Psoas muscle (tissue), 8 donors: ENCODE measurements around the gene CDKAL1. TPM values are rescaled to one million over a fixed set of nuclear protein-coding genes. Genes with fewer than 3 reads are reported as not detected.
"Not testable (repeated sequence)": the region's sequence is repeated elsewhere in the genome, so short reads cannot be mapped to it uniquely, and the experiment has no call there.

Source experiments
- ATAC-seq, 4 donors: fragments of 200-7000 bp; cut with Tn5 transposase; one replicate each; pipeline ENCODE4 v1.9.1; 2020; ENCODE audit warnings: moderate library complexity in 3 of 4, mild to moderate bottlenecking in 2 of 4
- DNase-seq, 2 donors: peaks; one replicate each; pipeline ENCODE4 v3.0.0-alpha.2; 2020
- H3K27ac ChIP-seq: fragments of 200-600 bp; one replicate; pipeline ENCODE4 v1.8.0; 2022
- H3K27me3 ChIP-seq, 3 donors: fragments of 200-600 bp in 1 of 3; one replicate each; pipeline versions ENCODE4 v1.6.1 to v1.8.0; 2013 to 2022; ENCODE audit warnings: low read length in 2 of 3, mild to moderate bottlenecking in 2 of 3, moderate library complexity in 1 of 3; ENCODE audit not compliant: insufficient read depth in 3 of 3
- H3K36me3 ChIP-seq, 2 donors: fragments of 200-600 bp in 1 of 2; one replicate each; pipeline versions ENCODE4 v1.6.1 to v1.8.0; 2013 to 2022; ENCODE audit warnings: low read depth in 1 of 2, mild to moderate bottlenecking in 1 of 2, moderate library complexity in 1 of 2; ENCODE audit not compliant: insufficient read depth in 1 of 2
- H3K4me1 ChIP-seq: fragments of 200-600 bp; one replicate; pipeline ENCODE4 v1.8.0; 2022
- H3K4me3 ChIP-seq: fragments of 200-600 bp; one replicate; pipeline ENCODE4 v1.8.0; 2022; ENCODE audit warnings: mild to moderate bottlenecking
- H3K9me3 ChIP-seq: fragments of 200-600 bp; one replicate; pipeline ENCODE4 v1.8.0; 2022
- CTCF ChIP-seq: fragments of 200-600 bp; IDR thresholded peaks from one replicate; pipeline ENCODE4 v1.8.0; 2022; ENCODE audit warnings: antibody characterized with exemption
- WGBS, 3 donors: extraction: QIAGEN DNeasy Blood & Tissue Kit; methylation state at CpG; one replicate each; pipeline versions ENCODE4 v1.1.6 to v1.1.7; 2013; 5-methylcytosine and 5-hydroxymethylcytosine counted together
- intact Hi-C, 2 donors: fragments of 100-400 bp; cut with DNase I; formaldehyde crosslinking; loops; one replicate each; pipeline versions ENCODE4 v1.11.0 to v1.14.2; 2022
- polyA plus RNA-seq, 3 donors: library from polyadenylated mRNA; stranded (reverse); fragments of 200-250 nt; gene quantifications; one replicate each; pipeline ENCODE4 v1.2.3, GENCODE V29; 2013
- total RNA-seq, 4 donors: library from RNA; stranded (reverse); fragmentation: NEBNext Ultra II Directional in 2 of 4; extraction: Animal tissue kit (Norgen Biotek cat#: 25700) in 2 of 4; gene quantifications; one replicate each; pipeline versions ENCODE4 v1.2.1 to v1.2.4, GENCODE V29; 2021 to 2023
- donor health status: healthy with polysubstance abuse.
- donor health status: DM: no; HTN: no; CAD: no; lungs with moderate emphysema.
- donor health status: Bipolar disorder and iron deficiency.
- donor health status: healthy.
- donor health status: DM: yes; HTN: yes; CAD: no.
- donor health status: DM: no; HTN: no; CAD: no.
- donor health status: DM: no; HTN: no; CAD: no.
- donor health status: DM: yes; HTN: yes; CAD: no.

CDKAL1 gene
- total and polyA plus RNA-seq, 7 donors: 4.5 to 16.1 (median 12.9) TPM

DNA sequence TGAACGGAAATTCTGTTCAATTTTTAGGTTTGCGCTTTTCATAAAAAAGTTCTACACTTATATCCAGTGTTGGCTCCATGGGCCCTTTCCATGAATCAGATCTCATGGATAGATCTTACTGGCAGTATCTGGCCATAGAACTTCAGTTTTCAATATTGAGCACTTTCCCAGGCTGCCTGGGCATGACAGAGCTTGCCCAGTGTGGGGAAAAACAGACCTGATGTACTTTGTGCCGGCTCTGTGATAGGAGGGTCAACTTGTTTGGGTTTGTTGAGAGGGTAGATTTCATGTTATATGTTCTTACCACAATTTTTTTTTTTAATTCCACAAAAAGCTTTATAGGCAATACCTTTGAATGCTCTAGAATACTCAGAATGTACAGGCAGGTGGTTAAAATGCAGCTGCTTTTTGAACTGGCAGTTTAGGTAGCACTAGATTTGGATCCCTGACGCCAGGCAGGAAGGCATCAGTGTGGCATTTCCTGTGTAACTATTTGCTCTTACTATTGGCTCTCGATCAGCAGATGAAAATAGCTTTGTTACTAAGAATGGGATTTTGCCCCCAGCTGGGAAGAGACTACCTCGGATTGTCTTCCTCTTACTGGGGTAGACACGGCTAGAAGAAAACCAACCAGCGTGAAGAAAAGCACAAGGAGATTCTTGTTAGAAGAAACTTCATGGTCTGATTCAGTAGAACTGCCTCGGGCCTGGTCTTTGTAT lies 654.4 kb downstream of the CDKAL1 start:
- ATAC-seq (peak in 1 of 4 donors; percentile 40), DNase-seq (no peak)
- Histone ChIP-seq H3K27ac (no peak overlapping the region), H3K9me3 (no peaks in the 10 kb centered on the region), H3K4me1 (peaks cover 7% of the 10 kb centered on the region), H3K36me3 (no peaks in the 10 kb centered on the region), H3K27me3 (no peaks in the 10 kb centered on the region), H3K4me3 (no peak overlapping the region)
- WGBS, 3 donors: 49 to 62% (median 56%) methylated on average over 9 of the region's 9 CpGs
- no peak for TF ChIP-seq CTCF
- intact Hi-C loops: no loop called here

DNA sequence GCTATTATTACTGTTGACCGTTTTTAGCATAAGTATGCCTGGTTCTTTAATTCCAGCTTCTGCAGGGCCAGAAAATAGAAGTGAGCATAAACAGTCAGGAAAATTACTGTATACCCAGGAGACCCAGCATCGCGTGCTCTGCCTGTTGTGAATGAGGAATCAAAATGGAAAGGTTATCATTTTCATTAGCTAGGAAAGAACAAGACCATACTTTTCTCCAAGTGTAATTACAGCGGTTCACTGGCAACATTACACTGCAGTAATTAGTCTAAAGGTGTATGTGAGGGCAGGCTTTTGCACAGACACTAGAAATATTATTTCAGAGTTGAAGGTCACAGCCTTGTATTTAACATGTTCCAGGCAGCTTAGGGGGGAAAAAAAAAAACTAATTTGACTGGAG lies 655.5 kb downstream of the CDKAL1 start:
- ATAC-seq: no peak
- Histone ChIP-seq H3K9me3 (no peaks in the 10 kb centered on the region), H3K4me3 (no peak overlapping the region), H3K36me3 (no peaks in the 10 kb centered on the region), H3K27ac (no peak overlapping the region), H3K4me1 (peaks cover 7% of the 10 kb centered on the region), H3K27me3 (no peaks in the 10 kb centered on the region)
- intact Hi-C loops: no loop called here
- WGBS, 3 donors: 74 to 81% (median 77%) methylated on average over 4 of the region's 4 CpGs
- TF ChIP-seq CTCF: no peak
- no peak for DNase-seq

DNA sequence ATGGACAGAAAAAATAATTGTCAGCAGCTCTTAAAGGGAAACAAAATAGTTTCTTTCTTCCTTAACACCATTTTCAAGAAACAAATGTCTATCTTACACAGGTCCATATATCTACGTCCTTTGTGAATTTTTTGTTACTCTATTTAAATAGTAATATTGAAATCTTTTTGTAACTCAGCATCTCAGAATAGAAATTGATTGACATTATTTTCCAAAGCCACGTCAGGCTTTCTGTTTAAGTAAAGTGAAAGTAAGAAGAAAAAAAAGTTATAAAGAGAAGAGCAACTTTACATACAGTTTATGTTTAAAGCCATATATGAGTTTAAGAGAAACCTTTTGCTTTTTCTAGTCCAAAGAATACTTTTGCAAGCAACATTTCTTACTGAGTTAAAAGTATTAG lies 656.4 kb downstream of the CDKAL1 start:
- H3K4me3 ChIP-seq: no peak overlapping the region

DNA sequence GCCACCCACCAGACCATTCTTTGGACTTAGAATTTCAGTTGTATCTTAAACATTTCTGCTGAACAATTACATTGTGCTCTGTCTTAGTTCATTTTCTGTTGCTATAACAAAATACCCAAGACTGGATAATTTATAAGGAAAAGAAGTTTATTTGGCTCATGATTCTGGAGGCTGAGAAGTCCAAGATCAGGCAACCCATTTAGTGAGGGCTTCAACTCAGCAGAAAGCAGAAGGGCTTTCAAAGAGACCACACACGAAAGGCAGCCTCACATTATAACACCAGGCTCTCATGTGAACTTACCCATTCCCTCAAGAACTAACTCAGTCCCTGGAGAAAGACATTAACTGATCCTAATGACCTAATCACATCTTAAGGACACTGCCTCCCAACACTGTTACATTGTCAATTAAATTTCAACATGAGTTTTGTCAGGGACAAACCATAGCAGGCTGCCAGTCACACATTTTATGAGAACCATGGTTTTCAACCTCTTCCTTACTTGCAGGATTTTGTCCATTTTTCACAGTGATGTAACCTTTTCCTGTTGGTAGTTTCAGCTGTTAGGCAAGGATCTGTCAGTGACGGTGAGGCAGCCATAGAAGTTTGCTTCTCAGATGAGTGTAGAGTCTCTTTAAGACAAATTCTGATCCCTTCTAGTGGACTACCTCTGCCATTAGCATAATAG lies 659.7 kb downstream of the CDKAL1 start:
- Histone ChIP-seq H3K27me3 (no peaks in the 10 kb centered on the region), H3K36me3 (no peaks in the 10 kb centered on the region), H3K9me3 (no peaks in the 10 kb centered on the region), H3K4me3 (no peak overlapping the region), H3K4me1 (peaks cover under 1% of the 10 kb centered on the region), H3K27ac (no peak overlapping the region)
- 78 to 84% (median 83%) methylated on average over 2 of the region's 2 CpGs for WGBS, 3 donors
- intact Hi-C loops: no loop called here
- TF ChIP-seq CTCF: no peak
- DNase-seq (no peak), ATAC-seq (no peak)

More for the DNA sequence above, 656.4 kb downstream of the CDKAL1 start:
- no peaks in the 10 kb centered on the region for H3K27me3 ChIP-seq
- intact Hi-C loops: no loop called here
- no peaks in the 10 kb centered on the region for H3K9me3 ChIP-seq
- no peak for TF ChIP-seq CTCF
- peaks cover 7% of the 10 kb centered on the region for H3K4me1 ChIP-seq
- no peak overlapping the region for H3K27ac ChIP-seq
- ATAC-seq (no peak), DNase-seq (no peak)
- no peaks in the 10 kb centered on the region for H3K36me3 ChIP-seq
- WGBS, 3 donors: 82 to 93% (median 91%) methylated on average over 2 of the region's 2 CpGs

- H3K36me3 ChIP-seq, H3K4me3 ChIP-seq, DNase-seq, ATAC-seq, H3K27me3 ChIP-seq, H3K4me1 ChIP-seq, intact Hi-C loops, H3K9me3 ChIP-seq, H3K27ac ChIP-seq: not testable (repeated sequence)
- 93 to 97% (median 93%) methylated on average over 7 of the region's 7 CpGs for WGBS, 3 donors
Measured at GRCh38 chr6:21195301-21195700, 661.0 kb downstream of the CDKAL1 start.
